OCI-LY7 (cell line): Measurements from ENCODE around the gene ACYP2. TPM values are rescaled to one million over a fixed set of nuclear protein-coding genes. Genes with fewer than 3 reads are reported as not detected.

Experiments
- BruUV-seq: library from RNA; stranded (reverse); fragments of 400-500 nt; replicated peaks from 2 replicates; lab custom pipeline; 2021; lab: Mats Ljungman, UMichigan
- CTCF ChIA-PET: fragments of 300-600 bp; sonication (Branson Sonifier 250); formaldehyde crosslinking; loops from one replicate; lab custom pipeline; 2022; ENCODE audit warnings: antibody characterized with exemption; ENCODE audit not compliant: unreplicated experiment; lab: Charles Lee
- POLR2A ChIA-PET: fragments of 300-600 bp; sonication (Branson Sonifier 250); formaldehyde crosslinking; loops from one replicate; lab custom pipeline; 2022; ENCODE audit warnings: antibody characterized with exemption; lab: Charles Lee
- DNase-seq: peaks from one replicate; pipeline ENCODE4 v3.0.0-alpha.2; 2015; ENCODE audit warnings: low spot score
- H2AFZ ChIP-seq: fragments of 200-600 bp; sonication (generic), shearing (Covaris generic); 2 replicates; pipeline ENCODE4 v1.6.1; 2014; ENCODE audit warnings: mild to moderate bottlenecking, antibody characterized with exemption, low read length, moderate library complexity
- H3K27ac ChIP-seq: fragments of 200-600 bp; sonication (generic); 2 replicates; pipeline ENCODE4 v1.5.1; 2014; ENCODE audit warnings: mixed run types, low read depth, mild to moderate bottlenecking, moderate library complexity, low read length, inconsistent platforms; ENCODE audit not compliant: poor library complexity, severe bottlenecking
- H3K36me3 ChIP-seq: fragments of 200-600 bp; sonication (generic); 2 replicates; pipeline ENCODE4 v1.6.1; 2014; ENCODE audit warnings: mild to moderate bottlenecking, antibody characterized with exemption, low read length, moderate library complexity, mixed read lengths; ENCODE audit not compliant: insufficient read depth
- H3K4me1 ChIP-seq: fragments of 200-600 bp; sonication (generic); 2 replicates; pipeline ENCODE4 v1.5.1; 2014; ENCODE audit warnings: mild to moderate bottlenecking, low read length; ENCODE audit not compliant: insufficient read depth, poor library complexity, severe bottlenecking
- H3K4me2 ChIP-seq: fragments of 200-600 bp; sonication (generic); 2 replicates; pipeline ENCODE4 v1.6.1; 2014; ENCODE audit warnings: mild to moderate bottlenecking, low read length
- H3K4me3 ChIP-seq: fragments of 200-600 bp; sonication (generic); 2 replicates; pipeline ENCODE4 v1.5.1; 2014; ENCODE audit warnings: mild to moderate bottlenecking, low read depth, low read length; ENCODE audit not compliant: poor library complexity, severe bottlenecking
- H3K79me2 ChIP-seq: fragments of 200-600 bp; sonication (generic); 2 replicates; pipeline ENCODE4 v1.6.1; 2016; ENCODE audit warnings: low read depth, mild to moderate bottlenecking, low read length, moderate library complexity, mixed read lengths; ENCODE audit not compliant: insufficient read depth
- H3K9me2 ChIP-seq: fragments of 200-600 bp; sonication (generic); 2 replicates; pipeline ENCODE4 v1.6.1; 2016; ENCODE audit warnings: mild to moderate bottlenecking, low read length, mixed read lengths; ENCODE audit not compliant: insufficient read depth
- H3K9me3 ChIP-seq: fragments of 200-600 bp; sonication (generic); 2 replicates; pipeline ENCODE4 v1.6.1; 2014; ENCODE audit warnings: mild to moderate bottlenecking, mixed run types, low read length, mixed read lengths
- H4K20me1 ChIP-seq: fragments of 200-600 bp; sonication (generic); 2 replicates; pipeline ENCODE4 v1.6.1; 2014; ENCODE audit warnings: mild to moderate bottlenecking, antibody characterized with exemption, low read length, moderate library complexity, mixed read lengths; ENCODE audit not compliant: insufficient read depth
- EZH2phosphoT487 ChIP-seq: fragments of 200-600 bp; sonication (generic); IDR thresholded peaks from 2 replicates; pipeline ENCODE4 v1.6.1; 2018; ENCODE audit warnings: low read depth, borderline replicate concordance, mild to moderate bottlenecking, mixed run types, antibody characterized with exemption, low read length, moderate library complexity, mixed read lengths
- intact Hi-C: fragments of 100-400 bp; cut with micrococcal nuclease; formaldehyde crosslinking; loops from one replicate; pipeline ENCODE4 v1.10.0; 2022; ENCODE audit not compliant: unreplicated experiment
- total RNA-seq, 2 experiments: library from RNA; depleted of rRNA in 1 of 2; stranded (reverse); fragments of >200 nt in 1 of 2; shearing (Covaris generic) in 1 of 2; gene quantifications; 2 replicates each; pipeline ENCODE4 v1.2.3, GENCODE V29; 2014 to 2022
- TF ChIP-seq, protein P1 (sequence below): fragments of 200-600 bp; sonication (generic); conservative IDR thresholded peaks from 2 replicates; pipeline ENCODE4 v1.5.1; 2014; ENCODE audit warnings: mild to moderate bottlenecking, antibody characterized with exemption, low read length, moderate library complexity, mixed read lengths

ACYP2 gene
- total RNA-seq, 2 experiments from 2014 or later, result 18.7 to 20.6 TPM

DNA sequence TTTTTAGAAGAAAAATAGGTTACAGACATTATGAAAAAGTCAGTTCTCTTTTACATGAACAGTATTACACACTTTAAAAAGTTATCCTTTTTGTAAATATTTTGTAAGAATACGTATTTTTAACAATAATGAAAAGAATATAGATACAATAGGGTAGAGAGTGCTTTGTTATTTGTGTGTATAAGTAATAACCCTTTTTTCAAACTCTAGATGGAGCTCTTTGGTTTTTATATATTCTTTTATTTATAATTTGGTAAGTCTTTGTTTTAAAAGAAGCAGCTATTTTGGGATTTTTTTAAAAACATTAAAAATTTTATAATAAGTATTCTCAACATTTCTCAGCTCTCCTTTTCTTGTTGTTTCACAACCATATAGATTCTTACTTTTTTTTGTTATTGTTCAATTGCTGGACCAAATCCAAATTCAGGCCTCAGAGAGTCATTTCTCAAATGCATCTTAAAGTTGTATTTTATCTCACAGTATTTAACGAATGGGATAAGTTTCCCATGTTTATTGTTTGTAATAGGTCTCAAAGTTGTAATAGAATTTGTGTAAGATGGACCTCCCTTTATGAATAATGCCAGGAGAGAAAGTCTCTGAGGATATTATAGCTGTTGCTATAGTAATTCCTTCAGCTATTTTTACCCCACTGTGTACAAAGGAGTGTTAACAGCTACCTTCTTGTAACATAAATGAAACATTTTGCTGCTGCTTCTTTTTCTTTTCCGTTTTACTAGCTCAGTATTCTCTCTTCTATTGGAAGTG, 46.4 kb downstream of the ACYP2 start:
- no TSS peak for BruUV-seq
- Histone ChIP-seq H3K4me2 (no peak overlapping the region), H4K20me1 (no peaks in the 10 kb centered on the region), H3K36me3 (no peaks in the 10 kb centered on the region), H3K9me2 (no peaks in the 10 kb centered on the region), H3K9me3 (no peaks in the 10 kb centered on the region), H3K4me1 (no peaks in the 10 kb centered on the region), H3K79me2 (no peaks in the 10 kb centered on the region), H3K4me3 (no peak overlapping the region), H3K27ac (no peak overlapping the region), H2AFZ (no peak overlapping the region)
- POLR2A ChIA-PET, result interaction anchor here (0.5 to 1.3 kb wide), 6 partner anchors 9 to 397 kb away, joined by 3 to 4 read pairs (median 3); no protein-coding TSS in a partner anchor
- intact Hi-C loops, result no loop called here
- DNase-seq, result no peak
- CTCF ChIA-PET, result no interaction called here
- no peak for TF ChIP-seq EZH2phosphoT487
- TF ChIP-seq, protein P1, sequence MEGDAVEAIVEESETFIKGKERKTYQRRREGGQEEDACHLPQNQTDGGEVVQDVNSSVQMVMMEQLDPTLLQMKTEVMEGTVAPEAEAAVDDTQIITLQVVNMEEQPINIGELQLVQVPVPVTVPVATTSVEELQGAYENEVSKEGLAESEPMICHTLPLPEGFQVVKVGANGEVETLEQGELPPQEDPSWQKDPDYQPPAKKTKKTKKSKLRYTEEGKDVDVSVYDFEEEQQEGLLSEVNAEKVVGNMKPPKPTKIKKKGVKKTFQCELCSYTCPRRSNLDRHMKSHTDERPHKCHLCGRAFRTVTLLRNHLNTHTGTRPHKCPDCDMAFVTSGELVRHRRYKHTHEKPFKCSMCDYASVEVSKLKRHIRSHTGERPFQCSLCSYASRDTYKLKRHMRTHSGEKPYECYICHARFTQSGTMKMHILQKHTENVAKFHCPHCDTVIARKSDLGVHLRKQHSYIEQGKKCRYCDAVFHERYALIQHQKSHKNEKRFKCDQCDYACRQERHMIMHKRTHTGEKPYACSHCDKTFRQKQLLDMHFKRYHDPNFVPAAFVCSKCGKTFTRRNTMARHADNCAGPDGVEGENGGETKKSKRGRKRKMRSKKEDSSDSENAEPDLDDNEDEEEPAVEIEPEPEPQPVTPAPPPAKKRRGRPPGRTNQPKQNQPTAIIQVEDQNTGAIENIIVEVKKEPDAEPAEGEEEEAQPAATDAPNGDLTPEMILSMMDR, result peak; percentile 64; the same call in 1 of the 2 replicates

DNA sequence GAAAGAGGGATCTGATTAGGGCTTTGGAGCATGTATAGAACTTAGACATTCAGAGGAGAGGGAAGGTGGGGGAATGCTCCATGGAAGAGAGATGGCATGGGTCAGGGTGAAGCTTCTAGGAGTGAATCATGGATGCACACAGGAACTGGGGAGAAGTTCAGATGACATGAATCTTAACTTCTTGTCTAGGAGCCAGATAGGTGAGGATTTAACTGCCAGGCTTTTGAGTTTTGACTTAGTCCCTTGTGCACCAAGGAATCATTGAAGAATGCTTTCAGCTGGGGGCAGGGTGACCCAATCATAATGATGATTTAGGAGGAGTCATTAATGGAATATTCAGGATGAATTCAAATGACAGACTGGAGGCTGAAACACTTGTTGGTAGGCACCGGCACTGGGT, 48.7 kb downstream of the ACYP2 start:
- no peaks in the 10 kb centered on the region for H4K20me1 ChIP-seq
- H3K9me2 ChIP-seq, result no peaks in the 10 kb centered on the region
- BruUV-seq, result no TSS peak
- H3K9me3 ChIP-seq, result no peaks in the 10 kb centered on the region
- TF ChIP-seq EZH2phosphoT487, result no peak
- TF ChIP-seq, protein P1, result no peak
- no peaks in the 10 kb centered on the region for H3K4me1 ChIP-seq
- no peak overlapping the region for H3K4me3 ChIP-seq
- H3K79me2 ChIP-seq, result no peaks in the 10 kb centered on the region
- H2AFZ ChIP-seq, result no peak overlapping the region
- ChIA-PET POLR2A (no interaction called here), CTCF (no interaction called here)
- H3K4me2 ChIP-seq, result no peak overlapping the region
- no peaks in the 10 kb centered on the region for H3K36me3 ChIP-seq
- DNase-seq, result no peak
- intact Hi-C loops, result no loop called here
- H3K27ac ChIP-seq, result no peak overlapping the region
